Calu3 (cell line): ENCODE measurements around the gene OR51E2. TPM values are rescaled to one million over a fixed set of nuclear protein-coding genes. Genes with fewer than 3 reads are reported as not detected.

Experiments used
- BruUV-seq: library from RNA; stranded (reverse); fragments of 400-500 nt; replicated peaks from 2 replicates; lab custom pipeline; 2021; lab: Mats Ljungman, UMichigan
- CTCF ChIA-PET: fragments of 300-600 bp; sonication (Branson Sonifier 250); formaldehyde crosslinking; loops from one replicate; lab custom pipeline; 2022; ENCODE audit warnings: antibody characterized with exemption; lab: Charles Lee
- DNase-seq: peaks from one replicate; pipeline ENCODE4 v3.0.0; 2022
- H3K27ac Mint-ChIP-seq: one replicate; pipeline ENCODE4 v1.8.0; 2022; ENCODE audit warnings: mixed read lengths; ENCODE audit not compliant: unreplicated experiment
- H3K27me3 Mint-ChIP-seq: one replicate; pipeline ENCODE4 v1.8.0; 2022; ENCODE audit warnings: mixed read lengths; ENCODE audit not compliant: unreplicated experiment
- H3K36me3 Mint-ChIP-seq: one replicate; pipeline ENCODE4 v1.8.0; 2022; ENCODE audit warnings: mild to moderate bottlenecking, moderate library complexity, mixed read lengths; ENCODE audit not compliant: insufficient read depth, unreplicated experiment
- H3K4me1 Mint-ChIP-seq: one replicate; pipeline ENCODE4 v1.8.0; 2022; ENCODE audit warnings: mild to moderate bottlenecking, low read depth, mixed read lengths; ENCODE audit not compliant: unreplicated experiment
- H3K4me3 Mint-ChIP-seq: one replicate; pipeline ENCODE4 v1.8.0; 2022; ENCODE audit warnings: mild to moderate bottlenecking, low read depth, moderate library complexity, mixed read lengths; ENCODE audit not compliant: unreplicated experiment
- H3K9me3 Mint-ChIP-seq: one replicate; pipeline ENCODE4 v1.8.0; 2022; ENCODE audit warnings: low read depth, mixed read lengths; ENCODE audit not compliant: unreplicated experiment
- intact Hi-C: fragments of 100-400 bp; cut with micrococcal nuclease; formaldehyde crosslinking; loops from one replicate; pipeline ENCODE4 v1.10.0; 2022; ENCODE audit not compliant: unreplicated experiment
- total RNA-seq: library from RNA; stranded (reverse); gene quantifications from 2 replicates; pipeline ENCODE4 v1.2.3, GENCODE V29; 2022
- TF ChIP-seq, protein P1 (sequence below): fragments of 200-600 bp; IDR thresholded peaks from one replicate; pipeline ENCODE4 v1.8.0; 2022; ENCODE audit warnings: antibody characterized with exemption; ENCODE audit not compliant: unreplicated experiment

Gene OR51E2
- total RNA-seq, 1 experiment from 2014 or later, result not detected

- Mint-ChIP-seq H3K27me3 (peaks cover 28% of the 10 kb centered on the region), H3K9me3 (no peaks in the 10 kb centered on the region), H3K4me3 (no peak overlapping the region), H3K36me3 (no peaks in the 10 kb centered on the region), H3K27ac (no peak overlapping the region), H3K4me1 (no peaks in the 10 kb centered on the region)
- CTCF ChIA-PET, result no interaction called here
- no TSS peak for BruUV-seq
- TF ChIP-seq, protein P1, sequence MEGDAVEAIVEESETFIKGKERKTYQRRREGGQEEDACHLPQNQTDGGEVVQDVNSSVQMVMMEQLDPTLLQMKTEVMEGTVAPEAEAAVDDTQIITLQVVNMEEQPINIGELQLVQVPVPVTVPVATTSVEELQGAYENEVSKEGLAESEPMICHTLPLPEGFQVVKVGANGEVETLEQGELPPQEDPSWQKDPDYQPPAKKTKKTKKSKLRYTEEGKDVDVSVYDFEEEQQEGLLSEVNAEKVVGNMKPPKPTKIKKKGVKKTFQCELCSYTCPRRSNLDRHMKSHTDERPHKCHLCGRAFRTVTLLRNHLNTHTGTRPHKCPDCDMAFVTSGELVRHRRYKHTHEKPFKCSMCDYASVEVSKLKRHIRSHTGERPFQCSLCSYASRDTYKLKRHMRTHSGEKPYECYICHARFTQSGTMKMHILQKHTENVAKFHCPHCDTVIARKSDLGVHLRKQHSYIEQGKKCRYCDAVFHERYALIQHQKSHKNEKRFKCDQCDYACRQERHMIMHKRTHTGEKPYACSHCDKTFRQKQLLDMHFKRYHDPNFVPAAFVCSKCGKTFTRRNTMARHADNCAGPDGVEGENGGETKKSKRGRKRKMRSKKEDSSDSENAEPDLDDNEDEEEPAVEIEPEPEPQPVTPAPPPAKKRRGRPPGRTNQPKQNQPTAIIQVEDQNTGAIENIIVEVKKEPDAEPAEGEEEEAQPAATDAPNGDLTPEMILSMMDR, result no peak
- intact Hi-C loops, result no loop called here
- no peak for DNase-seq
These were observed 16.6 kb upstream of the OR51E2 start for GRCh38 chr11:4714300-4714699.

GRCh38 chr11:4713241-4713640 is 15.6 kb upstream of the OR51E2 start:
- Mint-ChIP-seq H3K27me3 (peaks cover 29% of the 10 kb centered on the region), H3K9me3 (no peaks in the 10 kb centered on the region), H3K36me3 (no peaks in the 10 kb centered on the region), H3K4me3 (no peak overlapping the region), H3K4me1 (no peaks in the 10 kb centered on the region), H3K27ac (no peak overlapping the region)
- CTCF ChIA-PET, result no interaction called here
- no TSS peak for BruUV-seq
- DNase-seq, result no peak
- TF ChIP-seq, protein P1, result no peak
- intact Hi-C loops, result no loop called here

- no peak for DNase-seq
- no TSS peak for BruUV-seq
- no peaks in the 10 kb centered on the region for H3K4me1 Mint-ChIP-seq
- intact Hi-C loops, result no loop called here
- peaks cover 6% of the 10 kb centered on the region for H3K27me3 Mint-ChIP-seq
- H3K9me3 Mint-ChIP-seq, result no peaks in the 10 kb centered on the region
- no peak overlapping the region for H3K4me3 Mint-ChIP-seq
- TF ChIP-seq, protein P1, result no peak
- no peaks in the 10 kb centered on the region for H3K36me3 Mint-ChIP-seq
- CTCF ChIA-PET, result no interaction called here
- no peak overlapping the region for H3K27ac Mint-ChIP-seq
These were observed 7.2 kb upstream of the OR51E2 start for GRCh38 chr11:4704790-4705334.

DNA sequence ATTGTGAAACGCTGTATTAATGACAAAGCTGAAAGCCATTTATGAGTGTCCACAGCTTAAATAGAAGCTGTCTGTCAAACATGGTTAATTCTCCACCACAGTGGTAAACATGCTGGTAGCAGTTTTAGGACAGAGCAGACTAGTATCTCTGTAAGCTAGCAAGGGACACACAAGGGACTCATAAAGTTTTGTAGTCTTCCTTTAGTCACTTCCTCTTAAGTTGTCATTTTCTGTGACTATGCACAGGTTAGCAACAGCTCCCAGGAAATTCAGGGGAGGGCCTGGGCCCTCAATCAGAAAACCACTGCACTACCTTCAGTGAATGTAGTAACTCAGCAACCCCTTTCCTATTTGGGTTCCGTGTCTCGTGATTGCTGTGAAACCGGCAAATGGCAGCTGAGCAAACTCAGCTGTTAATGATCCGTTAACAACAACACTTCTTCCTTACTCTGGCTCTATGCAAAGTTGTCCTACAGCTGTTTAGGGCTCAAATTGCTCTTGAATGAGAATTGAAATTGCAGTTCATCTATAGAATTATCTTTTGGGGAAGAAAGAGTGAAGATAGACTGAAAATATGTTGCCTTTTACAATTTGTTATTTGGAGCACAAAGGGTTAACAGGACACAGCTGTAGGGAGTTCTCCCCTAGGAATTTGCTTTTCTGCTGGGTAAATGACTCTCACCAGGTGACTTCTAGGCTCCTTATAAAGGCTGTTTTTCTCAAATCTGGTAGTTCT is 6.6 kb upstream of the OR51E2 start, which contains the start of gene MMP26:
TSS of gene MMP26 (plus strand) at position 731 of the 736 bp plus-strand sequence.
- CTCF ChIA-PET, result no interaction called here
- intact Hi-C loops, result no loop called here
- TF ChIP-seq, protein P1, result no peak

More for the DNA sequence above, 6.6 kb upstream of the OR51E2 start, which contains the start of gene MMP26:
- no peak within 1 kb of the TSS for H3K27ac Mint-ChIP-seq
- DNase-seq, result no peak
- BruUV-seq, result no TSS peak
- no peaks in the 10 kb centered on the region for H3K27me3 Mint-ChIP-seq
- no peaks in the 10 kb centered on the region for H3K4me1 Mint-ChIP-seq
- no peak within 1 kb of the TSS for H3K4me3 Mint-ChIP-seq
- no peaks in the 10 kb centered on the region for H3K36me3 Mint-ChIP-seq
- no peaks in the 10 kb centered on the region for H3K9me3 Mint-ChIP-seq
